GM19397 (cell line): ENCODE measurements around the gene IDH3G.

ENCODE experiments used
- ATAC-seq: cut with Tn5 transposase; IDR thresholded peaks from one replicate; pipeline ENCODE4 v1.9.1; 2021; ENCODE audit warnings: mild to moderate bottlenecking, moderate library complexity; ENCODE audit not compliant: unreplicated experiment

Gene IDH3G

GRCh38 chrX:153736071-153736820 lies 57.9 kb downstream of the IDH3G start:
- no peak for ATAC-seq
